GM23248 (cell line): ENCODE results near the gene FBXO38.

ENCODE experiments used
- EZH2 ChIP-seq: fragments of 200-600 bp; sonication (generic); IDR thresholded peaks from 2 replicates; pipeline ENCODE4 v1.6.1; 2018; ENCODE audit warnings: antibody characterized with exemption, mild to moderate bottlenecking; ENCODE audit not compliant: insufficient read depth, poor library complexity, severe bottlenecking
- EZH2phosphoT487 ChIP-seq: fragments of 200-600 bp; sonication (generic); IDR thresholded peaks from 2 replicates; pipeline ENCODE4 v1.6.1; 2018; ENCODE audit warnings: antibody characterized with exemption, moderate library complexity, mild to moderate bottlenecking, low read depth; ENCODE audit not compliant: insufficient read depth

DNA sequence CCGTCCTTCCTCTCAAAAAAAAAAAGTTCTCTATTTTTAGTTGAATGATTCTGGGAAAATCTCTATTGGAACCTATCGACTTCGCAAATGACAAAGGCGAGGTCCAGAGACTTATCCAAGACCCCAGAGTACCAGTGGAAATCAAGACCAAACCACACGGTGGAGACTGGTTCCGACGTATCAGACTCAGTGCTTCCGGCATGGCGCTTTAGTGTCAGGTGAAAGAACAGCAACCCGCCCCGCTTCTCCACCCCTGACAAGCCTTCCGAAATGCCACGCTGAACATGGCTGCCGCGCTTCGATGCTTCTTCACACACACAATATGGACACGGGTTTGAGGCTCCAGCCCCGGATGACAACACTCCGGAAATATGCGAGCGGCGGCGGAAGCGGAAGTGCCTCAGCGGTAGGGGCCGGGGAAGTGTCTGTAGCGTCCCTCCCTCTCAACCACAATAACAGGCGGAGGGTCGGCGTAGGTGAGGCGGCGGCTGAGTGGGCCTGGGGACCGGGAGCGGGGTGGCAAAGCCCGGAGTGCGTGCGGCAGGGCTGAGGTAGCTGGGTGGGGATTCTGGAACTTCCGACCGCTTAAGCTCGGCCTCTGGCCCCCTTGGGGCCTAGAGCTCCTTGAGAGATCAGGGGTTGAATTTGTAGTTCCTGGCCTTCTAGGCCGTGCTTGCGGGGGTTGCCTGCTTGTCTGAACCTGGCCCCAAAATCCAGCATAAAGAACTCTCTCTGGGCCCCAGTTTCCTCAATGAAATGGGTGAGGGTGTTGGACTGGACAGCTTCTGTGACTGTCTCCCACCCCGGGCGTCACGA lies at the start of gene FBXO38:
- TF ChIP-seq EZH2phosphoT487 (no peak), EZH2 (no peak)
